OCI-LY1 (cell line): Measurements from ENCODE around the gene CREBRF.

ENCODE experiments used
- H2AFZ ChIP-seq: fragments of 200-600 bp; sonication (generic), shearing (Covaris generic); 2 replicates; pipeline ENCODE4 v1.6.0; 2014; ENCODE audit warnings: antibody characterized with exemption, mild to moderate bottlenecking, low read length
- H3F3A ChIP-seq: fragments of 200-600 bp; sonication (generic), shearing (Covaris generic); 2 replicates; pipeline ENCODE4 v1.6.0; 2014; ENCODE audit warnings: mild to moderate bottlenecking, antibody characterized with exemption, low read length, moderate library complexity; ENCODE audit not compliant: insufficient read depth
- H3K27ac ChIP-seq: fragments of 200-600 bp; sonication (generic); 2 replicates; pipeline ENCODE4 v1.5.1; 2014; ENCODE audit warnings: low read length, mixed run types, mild to moderate bottlenecking, low read depth; ENCODE audit not compliant: poor library complexity, severe bottlenecking
- H3K27me3 ChIP-seq: fragments of 200-600 bp; sonication (generic); 2 replicates; pipeline ENCODE4 v1.6.0; 2014; ENCODE audit warnings: antibody characterized with exemption, mild to moderate bottlenecking, low read length, moderate library complexity; ENCODE audit not compliant: insufficient read depth
- H3K36me3 ChIP-seq: fragments of 200-600 bp; sonication (generic); 2 replicates; pipeline ENCODE4 v1.6.1; 2014; ENCODE audit warnings: mild to moderate bottlenecking, antibody characterized with exemption, low read length, moderate library complexity, mixed read lengths; ENCODE audit not compliant: insufficient read depth
- H3K4me1 ChIP-seq: fragments of 200-600 bp; sonication (generic); 2 replicates; pipeline ENCODE4 v1.5.1; 2014; ENCODE audit warnings: mild to moderate bottlenecking, low read length, moderate library complexity; ENCODE audit not compliant: insufficient read depth, severe bottlenecking
- H3K4me2 ChIP-seq: fragments of 200-600 bp; sonication (generic), shearing (Covaris generic); 2 replicates; pipeline ENCODE4 v1.6.1; 2014; ENCODE audit warnings: low read length
- H3K4me3 ChIP-seq: fragments of 200-600 bp; sonication (generic); 2 replicates; pipeline ENCODE4 v1.5.1; 2014; ENCODE audit warnings: low read length, low read depth, mild to moderate bottlenecking, mixed read lengths; ENCODE audit not compliant: poor library complexity, severe bottlenecking
- H3K79me2 ChIP-seq: fragments of 200-600 bp; shearing (Covaris generic); 2 replicates; pipeline ENCODE4 v1.6.1; 2016; ENCODE audit warnings: mixed run types, low read length, mixed read lengths; ENCODE audit not compliant: insufficient read depth
- H3K9ac ChIP-seq: fragments of 200-600 bp; sonication (generic), shearing (Covaris generic); 2 replicates; pipeline ENCODE4 v1.6.1; 2014; ENCODE audit warnings: mild to moderate bottlenecking, low read length, mixed read lengths
- H3K9me2 ChIP-seq: fragments of 200-600 bp; sonication (generic), shearing (Covaris generic); 2 replicates; pipeline ENCODE4 v1.6.1; 2014; ENCODE audit warnings: low read depth, mild to moderate bottlenecking, low read length, mixed read lengths
- H3K9me3 ChIP-seq: fragments of 200-600 bp; shearing (Covaris generic); 2 replicates; pipeline ENCODE4 v1.6.1; 2014; ENCODE audit warnings: low read length, mixed read lengths
- H4K20me1 ChIP-seq: fragments of 200-600 bp; sonication (generic), shearing (Covaris generic); 2 replicates; pipeline ENCODE4 v1.6.0; 2016; ENCODE audit warnings: mild to moderate bottlenecking, low read length; ENCODE audit not compliant: insufficient read depth
- EZH2 ChIP-seq: fragments of 200-600 bp; sonication (generic), shearing (Covaris generic); IDR thresholded peaks from 2 replicates; pipeline ENCODE4 v1.8.0; 2017; ENCODE audit warnings: borderline replicate concordance, mixed run types, mild to moderate bottlenecking, antibody characterized with exemption, low read length, moderate library complexity, mixed read lengths
- TF ChIP-seq, protein P1 (sequence below): fragments of 200-600 bp; sonication (generic), shearing (Covaris generic); IDR thresholded peaks from 2 replicates; pipeline ENCODE4 v1.5.1; 2017; ENCODE audit warnings: mild to moderate bottlenecking, antibody characterized with exemption, low read length, moderate library complexity, mixed read lengths

CREBRF gene

GRCh38 chr5:173039188-173039587, 17.0 kb upstream of the CREBRF start:
- no peak for TF ChIP-seq EZH2
- TF ChIP-seq, protein P1, sequence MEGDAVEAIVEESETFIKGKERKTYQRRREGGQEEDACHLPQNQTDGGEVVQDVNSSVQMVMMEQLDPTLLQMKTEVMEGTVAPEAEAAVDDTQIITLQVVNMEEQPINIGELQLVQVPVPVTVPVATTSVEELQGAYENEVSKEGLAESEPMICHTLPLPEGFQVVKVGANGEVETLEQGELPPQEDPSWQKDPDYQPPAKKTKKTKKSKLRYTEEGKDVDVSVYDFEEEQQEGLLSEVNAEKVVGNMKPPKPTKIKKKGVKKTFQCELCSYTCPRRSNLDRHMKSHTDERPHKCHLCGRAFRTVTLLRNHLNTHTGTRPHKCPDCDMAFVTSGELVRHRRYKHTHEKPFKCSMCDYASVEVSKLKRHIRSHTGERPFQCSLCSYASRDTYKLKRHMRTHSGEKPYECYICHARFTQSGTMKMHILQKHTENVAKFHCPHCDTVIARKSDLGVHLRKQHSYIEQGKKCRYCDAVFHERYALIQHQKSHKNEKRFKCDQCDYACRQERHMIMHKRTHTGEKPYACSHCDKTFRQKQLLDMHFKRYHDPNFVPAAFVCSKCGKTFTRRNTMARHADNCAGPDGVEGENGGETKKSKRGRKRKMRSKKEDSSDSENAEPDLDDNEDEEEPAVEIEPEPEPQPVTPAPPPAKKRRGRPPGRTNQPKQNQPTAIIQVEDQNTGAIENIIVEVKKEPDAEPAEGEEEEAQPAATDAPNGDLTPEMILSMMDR, result no peak

DNA sequence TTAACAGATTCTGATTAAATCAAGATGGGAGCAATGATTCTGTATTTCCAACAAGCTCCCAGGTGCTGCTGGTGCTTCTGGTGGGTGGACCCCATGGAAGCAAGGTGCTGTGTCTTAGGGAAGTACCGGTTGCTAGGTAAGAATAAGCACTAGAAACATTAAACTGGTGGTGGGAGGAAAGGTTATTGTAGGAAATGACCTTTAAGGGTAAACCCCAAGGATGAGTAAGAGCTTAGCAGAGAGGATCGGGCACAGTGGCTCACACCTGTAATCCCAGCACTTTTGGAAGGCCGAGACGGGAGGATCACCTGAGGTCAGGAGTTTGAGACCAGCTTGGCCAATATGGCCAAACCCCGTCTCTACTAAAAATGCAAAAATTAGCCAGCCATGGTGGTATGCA, 16.2 kb upstream of the CREBRF start:
- Histone ChIP-seq H3K9me2 (no peaks in the 10 kb centered on the region), H3K4me1 (peaks cover 17% of the 10 kb centered on the region), H2AFZ (no peak overlapping the region), H3K27ac (no peak overlapping the region), H3K9me3 (no peaks in the 10 kb centered on the region; the same call in 1 of the 2 replicates), H3K36me3 (peaks cover 8% of the 10 kb centered on the region; the same call in 1 of the 2 replicates), H3K4me3 (no peak overlapping the region), H4K20me1 (no peaks in the 10 kb centered on the region), H3F3A (no peaks in the 10 kb centered on the region), H3K27me3 (no peaks in the 10 kb centered on the region), H3K9ac (no peak overlapping the region), H3K4me2 (no peak overlapping the region), H3K79me2 (no peaks in the 10 kb centered on the region)
- TF ChIP-seq, protein P1, result no peak
- no peak for TF ChIP-seq EZH2

More at GRCh38 chr5:173039188-173039587, 17.0 kb upstream of the CREBRF start:
- H4K20me1 ChIP-seq, result no peaks in the 10 kb centered on the region
- H3K4me3 ChIP-seq, result no peak overlapping the region
- no peak overlapping the region for H3K9ac ChIP-seq
- no peak overlapping the region for H2AFZ ChIP-seq
- peaks cover 24% of the 10 kb centered on the region for H3K4me1 ChIP-seq
- H3F3A ChIP-seq, result no peaks in the 10 kb centered on the region
- no peaks in the 10 kb centered on the region for H3K9me2 ChIP-seq
- H3K79me2 ChIP-seq, result no peaks in the 10 kb centered on the region
- no peak overlapping the region for H3K27ac ChIP-seq
- H3K9me3 ChIP-seq, result no peaks in the 10 kb centered on the region; the same call in 1 of the 2 replicates
- no peaks in the 10 kb centered on the region for H3K27me3 ChIP-seq
- no peak overlapping the region for H3K4me2 ChIP-seq
- peaks cover 16% of the 10 kb centered on the region; the same call in 1 of the 2 replicates for H3K36me3 ChIP-seq

- Histone ChIP-seq H3K36me3 (no peaks in the 10 kb centered on the region), H3K4me3 (no peak overlapping the region), H4K20me1 (no peaks in the 10 kb centered on the region), H2AFZ (no peak overlapping the region), H3K9me3 (no peaks in the 10 kb centered on the region; the same call in 1 of the 2 replicates), H3K9me2 (no peaks in the 10 kb centered on the region), H3K79me2 (no peaks in the 10 kb centered on the region), H3K9ac (no peak overlapping the region), H3K4me2 (no peak overlapping the region), H3K4me1 (no peaks in the 10 kb centered on the region), H3K27ac (no peak overlapping the region), H3F3A (no peaks in the 10 kb centered on the region), H3K27me3 (no peaks in the 10 kb centered on the region)
- TF ChIP-seq, protein P1, result no peak
- TF ChIP-seq EZH2, result no peak
Measured at GRCh38 chr5:173041881-173042762, 14.0 kb upstream of the CREBRF start.
